Stimulated activated naive B cell treated with anti-CD40 and anti-IgM and Interleukin-4, amounts not matched to agents 10 μg/mL and 1 μg/mL and 100 μg/mL, for 72 hours (primary cell): ENCODE data around the gene LENG8.

Experiments used
- ATAC-seq, 2 donors: fragments of 150-1000 bp; cut with Tn5 transposase; replicated peaks; 2 replicates each; pipeline ENCODE4 v1.10.0; 2021; ENCODE audit warnings: moderate library complexity in 1 of 2
- DNase-seq: peaks from one replicate; pipeline ENCODE4 v3.0.0; 2021
- H3K27ac Mint-ChIP-seq: one replicate; pipeline ENCODE4 v1.8.0; 2022; ENCODE audit warnings: mild to moderate bottlenecking, mixed read lengths
- H3K27me3 Mint-ChIP-seq, 2 donors: one replicate each; pipeline ENCODE4 v1.8.0; 2022; ENCODE audit warnings: mixed read lengths in 2 of 2
- H3K36me3 Mint-ChIP-seq, 2 donors: one replicate each; pipeline ENCODE4 v1.8.0; 2022; ENCODE audit warnings: mixed read lengths in 2 of 2, mild to moderate bottlenecking in 1 of 2
- H3K4me1 Mint-ChIP-seq, 2 donors: one replicate each; pipeline ENCODE4 v1.8.0; 2022; ENCODE audit warnings: mixed read lengths in 2 of 2, mild to moderate bottlenecking in 1 of 2
- H3K4me3 Mint-ChIP-seq, 2 donors: one replicate each; pipeline ENCODE4 v1.8.0; 2022; ENCODE audit warnings: mild to moderate bottlenecking in 2 of 2, mixed read lengths in 2 of 2, moderate library complexity in 1 of 2
- H3K9me3 Mint-ChIP-seq, 2 donors: one replicate each; pipeline ENCODE4 v1.8.0; 2022; ENCODE audit warnings: mixed read lengths in 2 of 2, mild to moderate bottlenecking in 1 of 2

Gene LENG8

DNA sequence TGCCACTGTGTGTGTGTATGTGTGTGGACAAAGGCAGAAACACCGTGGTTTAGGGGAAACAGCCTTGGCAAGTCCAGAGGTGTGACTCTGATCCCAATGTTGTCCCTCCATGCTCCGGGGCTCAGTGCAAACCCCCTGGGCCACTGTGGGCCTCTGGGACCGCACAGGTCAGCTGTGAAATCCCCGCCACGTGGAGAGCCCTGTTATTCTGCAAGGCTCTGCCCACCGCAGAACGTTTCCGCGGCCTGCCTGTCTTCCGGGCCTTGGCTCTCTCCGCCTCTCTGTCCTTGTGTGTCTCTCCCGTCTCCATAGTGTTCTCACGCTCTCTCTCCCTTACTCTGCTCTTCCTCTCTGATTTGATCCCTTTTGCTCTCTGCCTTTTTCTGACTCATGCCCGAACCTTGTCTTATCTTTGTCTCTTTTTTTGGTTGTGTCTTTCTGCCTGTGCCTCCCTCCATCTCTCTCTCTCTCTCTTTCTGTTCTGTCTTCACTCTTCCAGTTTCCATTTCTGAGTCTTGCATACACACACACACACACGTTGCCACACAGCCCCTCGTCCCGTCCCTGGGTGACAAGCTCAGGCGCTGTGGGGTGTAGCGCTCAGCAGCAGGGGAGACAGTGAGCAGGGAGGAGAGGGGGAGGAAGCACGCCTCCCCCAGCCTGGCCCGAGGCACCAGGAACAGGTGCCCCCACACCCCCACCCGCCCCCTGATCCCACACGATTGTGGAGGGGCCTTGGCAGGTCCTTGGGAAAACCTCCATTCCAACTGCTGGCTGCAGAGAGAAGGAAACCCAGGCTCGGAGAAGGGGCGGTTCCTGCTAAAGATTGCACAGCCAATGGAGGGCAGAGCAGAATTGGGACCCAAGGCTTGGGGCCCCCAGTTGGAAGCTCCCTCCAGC lies 30.7 kb upstream of the LENG8 start:
- peaks cover 53 to 73% of the 10 kb centered on the region in 2 donors for H3K27me3 Mint-ChIP-seq
- DNase-seq (no peak), ATAC-seq (peak; percentile 61 to 70)
- peaks cover 2 to 10% of the 10 kb centered on the region in 2 donors for H3K9me3 Mint-ChIP-seq
- peaks cover 16 to 23% of the 10 kb centered on the region in 2 donors for H3K4me1 Mint-ChIP-seq
- peak overlapping the region; percentile 2 for H3K27ac Mint-ChIP-seq
- H3K4me3 Mint-ChIP-seq: peak overlapping the region; percentile 30 to 36
- peaks cover 0 to 6% of the 10 kb centered on the region in 2 donors for H3K36me3 Mint-ChIP-seq

DNA sequence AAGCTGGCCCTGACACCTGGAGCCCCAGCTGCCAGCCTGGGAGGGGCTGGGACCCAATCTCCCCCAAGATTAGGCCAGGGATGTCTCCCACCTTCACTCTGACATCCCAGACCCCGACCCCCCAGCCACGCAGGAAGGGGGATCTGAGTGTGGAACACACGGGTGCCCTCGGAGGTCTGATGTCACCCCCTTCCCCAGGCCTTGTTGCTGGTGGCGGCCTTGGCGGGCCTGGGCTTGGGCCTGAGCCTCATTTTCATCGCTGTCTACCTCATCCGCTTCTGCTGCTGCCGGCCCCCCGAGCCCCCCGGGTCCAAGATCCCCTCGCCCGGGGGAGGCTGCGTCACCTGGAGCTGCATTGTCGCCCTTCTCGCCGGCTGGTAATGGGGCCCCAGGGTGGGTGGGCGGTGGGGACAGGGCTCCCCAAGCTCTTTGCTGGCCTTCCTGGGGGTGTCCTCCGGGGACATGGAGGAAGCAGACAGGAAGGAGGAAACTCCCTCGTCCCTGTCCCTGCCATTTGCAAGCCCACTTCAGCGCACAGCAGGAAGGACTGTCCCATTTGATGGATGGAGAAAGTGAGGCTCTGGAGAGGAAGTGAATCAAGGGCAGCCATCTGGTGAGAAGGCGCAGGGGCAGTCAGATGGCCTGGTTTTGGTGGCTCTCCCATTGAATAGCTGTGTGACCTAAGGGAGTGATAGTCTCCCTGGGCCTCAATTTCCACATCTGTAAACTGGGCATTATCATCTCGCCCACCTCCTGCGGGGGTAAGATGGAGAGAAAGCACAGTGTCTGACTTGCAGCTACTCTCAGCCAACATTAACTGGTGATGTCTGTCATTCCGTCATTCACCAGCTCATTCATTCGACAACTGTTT lies 29.8 kb upstream of the LENG8 start:
- Mint-ChIP-seq H3K9me3 (peaks cover 0 to 3% of the 10 kb centered on the region in 2 donors), H3K4me3 (no peak overlapping the region), H3K36me3 (peaks cover 0 to 2% of the 10 kb centered on the region in 2 donors), H3K4me1 (peaks cover 14 to 23% of the 10 kb centered on the region in 2 donors), H3K27ac (no peak overlapping the region), H3K27me3 (peaks cover 51 to 72% of the 10 kb centered on the region in 2 donors)
- ATAC-seq (no peak), DNase-seq (no peak)

DNA sequence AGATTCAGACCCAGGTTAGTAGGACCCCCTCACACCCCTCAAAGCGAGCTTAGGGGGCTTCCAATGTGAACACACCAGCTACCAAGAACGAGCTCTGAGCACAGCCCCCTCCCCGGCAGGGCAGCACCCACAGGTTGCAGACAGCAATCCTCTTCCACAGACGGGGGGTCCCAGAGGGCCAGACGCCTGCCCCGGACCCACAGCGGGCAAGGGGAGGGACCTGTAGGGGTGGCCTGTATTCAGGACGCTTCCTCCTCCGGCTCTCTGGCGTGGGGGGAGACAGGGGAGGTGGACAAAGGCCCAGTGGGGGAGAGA lies 29.0 kb upstream of the LENG8 start:
- DNase-seq (no peak), ATAC-seq (no peak)
- Mint-ChIP-seq H3K36me3 (no peaks in the 10 kb centered on the region), H3K4me1 (peaks cover 14 to 23% of the 10 kb centered on the region in 2 donors), H3K4me3 (no peak overlapping the region), H3K27ac (no peak overlapping the region), H3K27me3 (peaks cover 53 to 74% of the 10 kb centered on the region in 2 donors), H3K9me3 (no peaks in the 10 kb centered on the region)

DNA sequence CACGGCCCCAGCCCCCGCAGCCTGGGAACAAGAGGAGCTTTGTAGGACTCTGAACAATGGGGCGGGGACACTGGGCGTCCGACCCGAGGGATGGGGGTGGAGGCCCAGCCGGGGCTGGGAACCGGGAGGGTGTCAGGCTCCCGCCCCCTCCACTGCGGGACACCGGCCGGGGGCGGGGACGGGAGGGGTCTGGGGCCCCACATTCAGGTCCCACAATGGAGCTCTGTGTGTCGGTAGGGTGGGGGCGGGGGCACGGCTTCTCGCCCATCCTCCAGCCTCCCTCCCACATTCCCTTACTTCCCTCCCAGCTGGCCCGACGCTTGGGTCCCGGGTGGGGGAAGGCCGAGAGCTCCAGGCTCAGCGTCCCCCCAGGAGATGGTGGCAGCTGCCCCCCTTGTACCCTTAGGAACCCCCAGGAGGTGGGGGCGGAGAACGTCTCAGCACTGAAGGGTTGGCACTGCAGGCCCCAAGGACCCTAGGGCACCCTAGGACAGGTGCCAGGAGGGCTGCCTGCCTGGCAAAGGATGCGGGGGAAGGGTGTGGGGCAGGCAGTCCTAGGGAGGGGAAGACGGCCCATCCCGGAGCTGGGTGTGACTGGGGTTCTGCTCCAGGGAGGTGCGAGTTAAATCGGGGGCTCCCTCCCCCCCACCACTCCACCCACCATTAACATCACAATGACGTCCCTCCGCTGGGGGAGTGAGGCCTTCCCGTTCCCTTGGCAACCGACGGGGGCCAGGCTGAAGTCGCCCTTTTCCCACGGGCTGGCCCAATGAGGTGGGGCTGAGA lies 28.4 kb upstream of the LENG8 start:
- H3K36me3 Mint-ChIP-seq: no peaks in the 10 kb centered on the region
- H3K4me3 Mint-ChIP-seq: no peak overlapping the region
- peaks cover 14 to 23% of the 10 kb centered on the region in 2 donors for H3K4me1 Mint-ChIP-seq
- DNase-seq (no peak), ATAC-seq (no peak)
- H3K9me3 Mint-ChIP-seq: no peaks in the 10 kb centered on the region
- H3K27ac Mint-ChIP-seq: no peak overlapping the region
- H3K27me3 Mint-ChIP-seq: peaks cover 58 to 79% of the 10 kb centered on the region in 2 donors

DNA sequence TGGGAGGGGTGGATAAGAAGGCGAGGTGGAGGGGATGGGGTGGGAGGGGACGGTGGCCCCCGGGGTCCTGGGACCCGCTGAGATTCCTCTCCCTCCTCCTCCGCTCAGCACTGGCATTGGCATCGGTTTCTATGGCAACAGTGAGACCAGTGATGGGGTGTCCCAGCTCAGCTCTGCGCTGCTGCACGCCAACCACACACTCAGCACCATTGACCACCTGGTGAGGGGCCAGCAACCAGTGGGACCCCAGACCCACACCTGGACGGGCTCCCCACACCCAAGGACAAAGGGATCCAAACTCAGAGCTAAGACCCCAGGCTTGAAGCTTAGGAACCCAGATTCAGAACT lies 27.9 kb upstream of the LENG8 start:
- ATAC-seq (no peak), DNase-seq (no peak)
- Mint-ChIP-seq H3K9me3 (no peaks in the 10 kb centered on the region), H3K27me3 (peaks cover 57 to 79% of the 10 kb centered on the region in 2 donors), H3K36me3 (no peaks in the 10 kb centered on the region), H3K4me1 (peaks cover 11 to 18% of the 10 kb centered on the region in 2 donors), H3K4me3 (no peak overlapping the region), H3K27ac (no peak overlapping the region)

DNA sequence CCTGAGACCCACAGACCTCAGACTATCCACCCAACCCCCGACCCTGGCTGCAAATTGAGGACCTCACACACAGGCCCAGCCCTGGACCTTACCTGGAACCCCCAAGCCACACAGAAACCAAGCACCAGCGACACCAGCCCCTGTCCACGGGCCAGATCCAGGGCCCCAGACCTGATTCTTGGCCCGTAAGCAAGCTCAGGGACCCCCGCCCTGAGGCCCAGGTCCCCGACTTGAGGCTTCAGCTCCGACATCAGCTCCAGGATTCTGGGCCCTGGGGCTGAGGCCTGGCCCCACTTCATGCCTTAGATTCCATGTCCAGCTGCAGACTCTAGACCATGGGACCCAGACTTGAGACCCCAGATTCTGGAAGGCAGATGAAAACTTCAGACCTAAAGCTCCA lies 27.5 kb upstream of the LENG8 start:
- Mint-ChIP-seq H3K36me3 (no peaks in the 10 kb centered on the region), H3K27me3 (peaks cover 61 to 81% of the 10 kb centered on the region in 2 donors), H3K4me1 (peaks cover 11 to 17% of the 10 kb centered on the region in 2 donors), H3K4me3 (no peak overlapping the region), H3K9me3 (no peaks in the 10 kb centered on the region), H3K27ac (no peak overlapping the region)
- ATAC-seq (no peak), DNase-seq (no peak)

DNA sequence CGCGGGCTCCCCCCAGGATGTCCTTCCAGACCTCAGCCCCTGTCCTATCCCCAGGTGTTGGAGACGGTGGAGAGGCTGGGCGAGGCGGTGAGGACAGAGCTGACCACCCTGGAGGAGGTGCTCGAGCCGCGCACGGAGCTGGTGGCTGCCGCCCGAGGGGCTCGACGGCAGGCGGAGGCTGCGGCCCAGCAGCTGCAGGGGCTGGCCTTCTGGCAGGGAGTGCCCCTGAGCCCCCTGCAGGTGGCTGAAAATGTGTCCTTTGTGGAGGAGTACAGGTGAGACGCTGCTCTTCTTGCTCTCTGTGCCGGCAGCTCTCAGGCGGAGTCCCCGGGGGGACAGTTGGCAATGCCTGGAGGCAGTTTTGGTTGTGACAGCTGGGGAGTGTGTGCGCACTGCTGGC lies 26.9 kb upstream of the LENG8 start:
- H3K36me3 Mint-ChIP-seq: no peaks in the 10 kb centered on the region
- DNase-seq: no peak
- no peak overlapping the region for H3K27ac Mint-ChIP-seq
- H3K9me3 Mint-ChIP-seq: no peaks in the 10 kb centered on the region
- H3K27me3 Mint-ChIP-seq: peaks cover 61 to 81% of the 10 kb centered on the region in 2 donors
- H3K4me3 Mint-ChIP-seq: no peak overlapping the region
- peaks cover 13 to 14% of the 10 kb centered on the region in 2 donors for H3K4me1 Mint-ChIP-seq
- ATAC-seq: no peak

DNA sequence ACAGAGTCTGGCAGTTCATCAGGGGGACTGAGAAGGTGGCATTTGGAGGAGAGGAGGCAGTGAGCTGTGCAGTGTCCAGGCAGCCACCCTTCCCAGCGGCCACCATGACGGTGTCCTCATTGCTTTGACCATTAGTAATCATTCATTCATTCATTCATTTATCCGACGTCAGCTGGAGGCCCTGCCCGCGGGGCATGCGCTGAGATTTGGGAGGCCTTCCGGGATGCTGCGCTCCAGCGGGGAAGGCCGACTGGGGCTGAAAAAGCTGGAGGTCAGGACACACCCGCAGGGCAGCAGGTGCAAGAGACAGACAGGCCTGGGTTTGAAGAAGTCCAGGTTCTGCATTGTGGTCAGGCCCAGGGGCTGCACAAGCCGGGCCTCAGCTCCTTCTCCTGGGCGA lies 24.8 kb upstream of the LENG8 start:
- Mint-ChIP-seq H3K9me3 (no peaks in the 10 kb centered on the region), H3K27ac (no peak overlapping the region), H3K4me3 (no peak overlapping the region), H3K27me3 (peaks cover 57 to 79% of the 10 kb centered on the region in 2 donors), H3K4me1 (peaks cover 5 to 6% of the 10 kb centered on the region in 2 donors), H3K36me3 (no peaks in the 10 kb centered on the region)
- DNase-seq: no peak
- no peak for ATAC-seq

DNA sequence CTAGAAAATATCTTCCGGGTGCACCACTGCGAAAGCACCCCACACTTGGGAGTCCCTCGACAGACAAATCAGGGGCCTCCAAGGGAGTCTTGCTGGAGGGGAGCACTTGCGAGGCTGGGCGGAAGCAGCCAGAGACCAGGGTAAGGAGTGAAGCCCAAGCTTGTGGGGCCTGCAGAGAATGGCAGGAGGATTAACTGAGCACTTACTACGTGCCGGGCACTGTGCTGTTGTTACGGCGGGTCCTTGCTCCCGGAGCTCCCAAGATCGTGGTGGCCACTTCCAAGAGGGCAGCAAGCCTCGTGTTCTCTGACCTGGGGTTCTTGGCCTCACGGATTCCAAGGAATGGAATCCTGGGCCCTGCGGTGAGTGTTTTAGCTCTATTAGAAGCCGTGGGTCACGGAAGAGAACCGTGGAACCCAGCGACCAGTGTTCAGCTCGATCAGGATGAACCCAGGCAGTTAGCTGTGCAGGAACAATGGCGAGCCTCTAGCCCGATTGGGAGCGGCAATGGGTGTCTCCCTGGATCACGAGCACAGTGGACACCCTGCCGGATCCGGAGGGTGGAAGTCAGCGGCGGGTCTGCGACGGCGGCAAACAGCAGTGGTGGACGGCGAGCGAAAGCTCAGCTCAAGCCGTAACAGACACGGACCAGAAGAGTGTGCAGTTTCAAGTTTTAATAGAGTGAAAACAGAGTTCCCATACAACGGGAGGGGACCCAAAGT lies 24.2 kb upstream of the LENG8 start:
- no peak overlapping the region for H3K4me3 Mint-ChIP-seq
- no peak overlapping the region for H3K27ac Mint-ChIP-seq

DNA sequence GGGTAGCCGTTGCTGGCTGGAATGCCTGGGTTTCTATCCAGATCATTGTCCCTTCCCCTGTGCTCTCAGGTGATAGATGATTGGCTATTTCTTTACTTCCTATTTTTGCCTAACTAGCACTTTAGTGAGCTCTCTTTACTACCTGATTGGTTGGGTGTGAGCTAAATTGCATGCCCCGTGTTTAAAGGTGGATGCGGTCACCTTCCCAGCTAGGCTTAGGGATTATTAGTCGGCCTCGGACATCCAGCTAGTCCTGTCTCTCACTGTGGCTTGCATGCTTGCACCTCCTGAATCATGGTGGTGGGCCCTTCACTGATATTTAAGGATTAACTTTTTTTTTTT lies 23.6 kb upstream of the LENG8 start:
- no peak overlapping the region for H3K27ac Mint-ChIP-seq
- no peak for DNase-seq
- no peak overlapping the region for H3K4me3 Mint-ChIP-seq
- H3K36me3 Mint-ChIP-seq: no peaks in the 10 kb centered on the region
- H3K4me1 Mint-ChIP-seq: peaks cover 11 to 15% of the 10 kb centered on the region in 2 donors
- H3K9me3 Mint-ChIP-seq: no peaks in the 10 kb centered on the region
- ATAC-seq: no peak
- peaks cover 52 to 80% of the 10 kb centered on the region in 2 donors for H3K27me3 Mint-ChIP-seq

More for the DNA sequence above, 24.2 kb upstream of the LENG8 start:
- DNase-seq (no peak), ATAC-seq (no peak)
- Mint-ChIP-seq H3K4me1 (peaks cover 9 to 10% of the 10 kb centered on the region in 2 donors), H3K27me3 (peaks cover 55 to 80% of the 10 kb centered on the region in 2 donors), H3K36me3 (no peaks in the 10 kb centered on the region), H3K9me3 (no peaks in the 10 kb centered on the region)

DNA sequence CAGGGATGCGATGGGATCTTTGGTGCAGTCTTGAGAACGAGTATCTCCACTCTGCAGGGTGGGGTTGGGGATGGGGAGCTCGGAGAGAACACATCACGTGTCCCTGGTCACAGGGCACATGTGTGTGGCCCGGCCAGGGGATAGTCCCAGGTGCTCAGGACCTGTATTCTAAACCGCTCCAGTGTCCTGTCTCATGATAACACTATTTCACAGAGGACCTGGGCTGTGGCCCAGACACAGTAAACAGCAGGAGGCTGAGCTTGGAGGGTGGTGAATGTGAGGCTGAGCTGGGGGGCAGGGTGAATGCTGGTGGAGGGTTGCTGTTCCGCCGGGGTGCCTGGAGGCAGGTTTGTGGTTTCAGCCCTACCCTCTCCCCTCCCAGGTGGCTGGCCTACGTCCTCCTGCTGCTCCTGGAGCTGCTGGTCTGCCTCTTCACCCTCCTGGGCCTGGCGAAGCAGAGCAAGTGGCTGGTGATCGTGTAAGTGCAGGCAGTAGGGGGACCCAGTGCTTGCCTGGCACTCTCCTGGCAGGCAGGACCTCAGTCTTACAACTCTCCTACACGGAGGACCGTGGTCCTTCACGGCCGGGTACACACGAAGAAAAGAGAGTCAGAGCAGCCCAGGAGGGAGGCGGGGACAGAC lies 22.6 kb upstream of the LENG8 start:
- no peak for DNase-seq
- peaks cover 48 to 83% of the 10 kb centered on the region in 2 donors for H3K27me3 Mint-ChIP-seq

DNA sequence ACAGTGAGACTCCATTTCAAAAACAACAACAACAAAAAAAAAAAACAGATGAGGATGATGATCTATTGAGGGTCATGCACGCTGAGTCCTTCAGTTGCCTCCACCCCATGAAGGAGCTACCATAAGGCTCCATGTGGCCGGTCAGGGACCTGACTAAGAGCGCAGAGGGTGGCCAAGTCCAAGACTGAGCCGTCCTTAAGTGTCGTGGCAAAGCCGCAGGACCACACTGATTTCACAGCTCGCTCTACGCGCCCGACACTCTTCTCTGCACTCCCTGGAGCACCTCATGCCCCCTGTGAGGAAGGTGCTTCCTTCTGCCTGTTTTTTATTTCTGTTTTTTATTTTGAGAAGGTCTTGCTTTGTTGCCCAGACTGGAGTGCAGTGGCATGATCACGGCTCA lies 21.4 kb upstream of the LENG8 start:
- Mint-ChIP-seq H3K36me3 (no peaks in the 10 kb centered on the region), H3K9me3 (no peaks in the 10 kb centered on the region), H3K4me3 (no peak overlapping the region), H3K4me1 (peaks cover 17 to 24% of the 10 kb centered on the region in 2 donors), H3K27me3 (peaks cover 48 to 76% of the 10 kb centered on the region in 2 donors), H3K27ac (no peak overlapping the region)
- DNase-seq (no peak), ATAC-seq (no peak)

More for the DNA sequence above, 22.6 kb upstream of the LENG8 start:
- no peak overlapping the region for H3K4me3 Mint-ChIP-seq
- H3K9me3 Mint-ChIP-seq: no peaks in the 10 kb centered on the region
- ATAC-seq: no peak
- no peaks in the 10 kb centered on the region for H3K36me3 Mint-ChIP-seq
- H3K4me1 Mint-ChIP-seq: peaks cover 15 to 22% of the 10 kb centered on the region in 2 donors
- H3K27ac Mint-ChIP-seq: no peak overlapping the region
